ENCODE measurements around the gene NRG2.

NRG2 gene

GRCh38 chr5:139903795-139904565, 139.1 kb downstream of the NRG2 start:
- no peak for TF ChIP-seq TAF1 (IDR thresholded peaks at IDR 0.05; ENCODE audit: borderline replicate concordance, insufficient read depth, low read length)
- no peak for TF ChIP-seq SIN3A (IDR thresholded peaks at IDR 0.05; ENCODE audit: borderline replicate concordance, insufficient read depth, low read length)
- TF ChIP-seq POLR2AphosphoS5 (IDR thresholded peaks at IDR 0.05; ENCODE audit: low read depth, low read length) = no peak
- no peak for TF ChIP-seq REST (IDR thresholded peaks at IDR 0.05; ENCODE audit: insufficient read depth in 1 of 2, low read depth in 2 of 2, low read length in 2 of 2)
- TF ChIP-seq FOXP2 (optimal IDR thresholded peaks at IDR 0.05; ENCODE audit: borderline replicate concordance, extremely low read depth, extremely low read length, insufficient read depth) = no peak

- TF ChIP-seq POLR2AphosphoS5 (IDR thresholded peaks at IDR 0.05; ENCODE audit: low read depth, low read length) (no peak), REST (IDR thresholded peaks at IDR 0.05; ENCODE audit: insufficient read depth in 1 of 2, low read depth in 2 of 2, low read length in 2 of 2) (no peak), FOXP2 (optimal IDR thresholded peaks at IDR 0.05; ENCODE audit: borderline replicate concordance, extremely low read depth, extremely low read length, insufficient read depth) (no peak), SIN3A (IDR thresholded peaks at IDR 0.05; ENCODE audit: borderline replicate concordance, insufficient read depth, low read length) (no peak), TAF1 (IDR thresholded peaks at IDR 0.05; ENCODE audit: borderline replicate concordance, insufficient read depth, low read length) (no peak)
Observed at GRCh38 chr5:139903450-139903794, 139.7 kb downstream of the NRG2 start.

GRCh38 chr5:139901986-139902385, 141.1 kb downstream of the NRG2 start:
- no peak for TF ChIP-seq TAF1 (IDR thresholded peaks at IDR 0.05; ENCODE audit: borderline replicate concordance, insufficient read depth, low read length)
- TF ChIP-seq REST (IDR thresholded peaks at IDR 0.05; ENCODE audit: insufficient read depth in 1 of 2, low read depth in 2 of 2, low read length in 2 of 2) = no peak
- no peak for TF ChIP-seq SIN3A (IDR thresholded peaks at IDR 0.05; ENCODE audit: borderline replicate concordance, insufficient read depth, low read length)
- no peak for TF ChIP-seq POLR2AphosphoS5 (IDR thresholded peaks at IDR 0.05; ENCODE audit: low read depth, low read length)
- TF ChIP-seq FOXP2 (optimal IDR thresholded peaks at IDR 0.05; ENCODE audit: borderline replicate concordance, extremely low read depth, extremely low read length, insufficient read depth) = no peak

- TF ChIP-seq SIN3A (IDR thresholded peaks at IDR 0.05; ENCODE audit: borderline replicate concordance, insufficient read depth, low read length) = no peak
- TF ChIP-seq TAF1 (IDR thresholded peaks at IDR 0.05; ENCODE audit: borderline replicate concordance, insufficient read depth, low read length) = no peak
- TF ChIP-seq FOXP2 (optimal IDR thresholded peaks at IDR 0.05; ENCODE audit: borderline replicate concordance, extremely low read depth, extremely low read length, insufficient read depth) = no peak
- no peak for TF ChIP-seq POLR2AphosphoS5 (IDR thresholded peaks at IDR 0.05; ENCODE audit: low read depth, low read length)
- TF ChIP-seq REST (IDR thresholded peaks at IDR 0.05; ENCODE audit: insufficient read depth in 1 of 2, low read depth in 2 of 2, low read length in 2 of 2) = no peak
Observed at GRCh38 chr5:139901251-139901575, 141.9 kb downstream of the NRG2 start.

Data from PFSK-1 (cell line).